ENCODE results near the gene HAL. TPM values are rescaled to one million over a fixed set of nuclear protein-coding genes. Genes with fewer than 3 reads are reported as not detected.
A peak's percentile ranks its signal among the peaks of the same experiment; 100 is the strongest.

HAL gene
- total and polyA plus RNA-seq, 2 of the 13 experiments (the other 11 are each of a cell fraction or from before 2014, with no cell fraction given): 0.89 to 37.8 TPM

GRCh38 chr12:95996034-95996658, at the start of gene HAL (continued):
- TF ChIP-seq MXD1 (CRISPR knock-in tag; IDR thresholded peaks at IDR 0.05) (no peak; the same call in 1 of the 2 replicates), FOXJ3 (CRISPR knock-in tag; IDR thresholded peaks at IDR 0.05; ENCODE audit: borderline replicate concordance) (peak; percentile 99), ZNF510 (CRISPR knock-in tag; IDR thresholded peaks at IDR 0.05; ENCODE audit: low read depth) (peak; percentile 98), GLMP (CRISPR knock-in tag; IDR thresholded peaks at IDR 0.05; ENCODE audit: borderline replicate concordance) (no peak), ZNF747 (CRISPR knock-in tag; IDR thresholded peaks at IDR 0.05; ENCODE audit: borderline replicate concordance) (peak; percentile 96), ZBTB40 (IDR thresholded peaks at IDR 0.05) (no peak), ZBTB40 (CRISPR knock-in tag; IDR thresholded peaks at IDR 0.05) (peak; percentile 46; the same call in 1 of the 2 replicates), NPAS2 (CRISPR knock-in tag; IDR thresholded peaks at IDR 0.05; ENCODE audit: borderline replicate concordance) (no peak), XBP1 (CRISPR knock-in tag; IDR thresholded peaks at IDR 0.05) (no peak), BCL3 (CRISPR knock-in tag; IDR thresholded peaks at IDR 0.05) (no peak; the same call in 1 of the 2 replicates), NAIF1 (CRISPR knock-in tag; IDR thresholded peaks at IDR 0.05; ENCODE audit: borderline replicate concordance) (peak; percentile 61; the same call in 1 of the 2 replicates), HDAC2 (CRISPR knock-in tag; IDR thresholded peaks at IDR 0.05) (peak; percentile 98), ELF4 (CRISPR knock-in tag; IDR thresholded peaks at IDR 0.05; ENCODE audit: borderline replicate concordance) (peak; percentile 88; the same call in 1 of the 2 replicates), ZNF572 (CRISPR knock-in tag; IDR thresholded peaks at IDR 0.05) (no peak), ZNF101 (CRISPR knock-in tag; IDR thresholded peaks at IDR 0.05; ENCODE audit: borderline replicate concordance, low read depth) (0 out of 2 replicates have a peak, but pooled peaks have one; percentile 76)
